Endothelial cell of coronary artery (primary cell): Measurements from ENCODE around the gene VANGL1. TPM values are rescaled to one million over a fixed set of nuclear protein-coding genes. Genes with fewer than 3 reads are reported as not detected.

Experiments
- total RNA-seq: library from RNA; depleted of rRNA; stranded (reverse); fragments of >200 nt; gene quantifications from 2 replicates; pipeline ENCODE4 v1.2.3, GENCODE V29; 2014

VANGL1 gene
- total RNA-seq: 7.7 and 10.5 TPM in 2 replicates

GRCh38 chr1:115641762-115642167 lies at the start of gene VANGL1:
Gene VANGL1, plus strand, starts transcription at chr1:115641970. Its CDS starts 9,444 bp downstream, at chr1:115651414.

Other genes with a start within 250 kb of the VANGL1 start
- not detected in 2 replicates for gene CASQ2, start 126.7 kb downstream of the VANGL1 start, total RNA-seq
- not detected in 2 replicates for gene NHLH2, start 199.2 kb downstream of the VANGL1 start, total RNA-seq